Right atrium auricular region (tissue), 2 donors: ENCODE results near the gene NPHP4. TPM values are rescaled to one million over a fixed set of nuclear protein-coding genes. Genes with fewer than 3 reads are reported as not detected.

Source experiments
- DNase-seq: peaks from one replicate; pipeline ENCODE4 v3.0.0-alpha.2; 2019; ENCODE audit warnings: low spot score
- H3K27ac ChIP-seq, 2 donors: fragments of 200-600 bp; sonication (generic); 1 replicate in 1 of 2; 2 replicates in 1 of 2; pipeline ENCODE4 v1.5.1; 2016 to 2019
- H3K27me3 ChIP-seq, 2 donors: fragments of 200-600 bp; sonication (generic); one replicate each; pipeline versions ENCODE4 v1.5.1 to v1.6.0; 2017 to 2019
- H3K36me3 ChIP-seq: fragments of 200-600 bp; sonication (generic); one replicate; pipeline ENCODE4 v1.5.1; 2016
- H3K4me1 ChIP-seq, 2 donors: fragments of 200-600 bp; sonication (generic); one replicate each; pipeline versions ENCODE4 v1.5.1 to v1.6.0; 2017 to 2019
- H3K4me3 ChIP-seq, 2 donors: fragments of 200-600 bp; sonication (generic); 1 replicate in 1 of 2; 2 replicates in 1 of 2; pipeline ENCODE4 v1.5.1; 2017 to 2019; ENCODE audit warnings: mild to moderate bottlenecking in 1 of 2, moderate library complexity in 1 of 2
- H3K9me3 ChIP-seq, 2 donors: fragments of 200-600 bp; sonication (generic); one replicate each; pipeline ENCODE4 v1.5.1; 2019
- CTCF ChIP-seq, 2 donors: fragments of 200-600 bp; sonication (generic); IDR thresholded peaks; one replicate each; pipeline ENCODE4 v1.5.1; 2019; ENCODE audit warnings: antibody characterized with exemption in 2 of 2
- total RNA-seq, 2 donors: library from RNA; depleted of rRNA; stranded (reverse); fragments of >200 nt; gene quantifications; one replicate each; pipeline ENCODE4 v1.1.0, GENCODE V29; 2016

NPHP4 gene
- total RNA-seq, 2 donors from 2014 or later: 3.0 to 4.3 TPM

DNA sequence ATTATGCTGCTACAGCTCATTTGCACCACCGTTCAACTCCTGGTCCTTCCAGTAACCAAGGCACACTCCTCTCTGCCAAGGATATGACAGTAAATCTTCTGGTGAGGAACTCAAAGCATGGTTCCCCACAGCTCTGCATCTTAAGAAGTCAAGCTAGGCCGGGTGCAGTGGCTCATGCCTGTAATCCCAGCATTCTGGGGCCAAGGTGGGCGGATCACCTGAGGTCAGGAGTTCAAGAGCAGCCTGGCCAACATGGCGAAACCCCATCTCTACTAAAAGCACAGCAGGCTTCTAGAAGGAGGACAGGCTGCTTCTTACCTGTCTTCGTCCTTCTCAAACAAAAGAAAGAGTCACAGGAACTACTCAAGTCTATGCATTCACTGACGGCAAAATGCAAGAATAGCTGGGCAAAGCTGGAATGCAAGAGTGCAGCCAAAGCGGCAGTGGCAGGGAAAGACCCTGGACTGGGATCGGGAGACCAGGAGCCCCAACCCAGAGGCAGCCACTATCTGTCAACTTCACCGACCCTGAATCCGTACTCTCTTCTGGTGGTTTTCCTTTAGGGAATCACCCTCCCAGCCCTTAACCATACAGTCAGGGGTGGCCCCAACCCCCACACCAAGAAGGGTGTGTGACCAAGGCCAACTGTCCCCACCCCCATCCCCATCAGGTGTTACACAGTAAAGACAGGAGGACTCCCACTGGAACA is 75.5 kb downstream of the NPHP4 start:
- Histone ChIP-seq H3K36me3 (no peaks in the 10 kb centered on the region), H3K9me3 (no peaks in the 10 kb centered on the region), H3K4me1 (no peaks in the 10 kb centered on the region), H3K27me3 (no peaks in the 10 kb centered on the region), H3K27ac (no peak overlapping the region), H3K4me3 (no peak overlapping the region)
- no peak for DNase-seq
- no peak for TF ChIP-seq CTCF (IDR thresholded peaks at IDR 0.05)

GRCh38 chr1:5915587-5916571 is 76.3 kb downstream of the NPHP4 start:
- H3K27ac ChIP-seq: no peak overlapping the region

GRCh38 chr1:5914676-5915365 is 77.4 kb downstream of the NPHP4 start:
- no peaks in the 10 kb centered on the region for H3K36me3 ChIP-seq
- no peaks in the 10 kb centered on the region for H3K9me3 ChIP-seq
- no peaks in the 10 kb centered on the region for H3K27me3 ChIP-seq
- no peak overlapping the region for H3K4me3 ChIP-seq
- no peaks in the 10 kb centered on the region for H3K4me1 ChIP-seq
- peak; percentile 49 for DNase-seq
- no peak for TF ChIP-seq CTCF (IDR thresholded peaks at IDR 0.05)
- H3K27ac ChIP-seq: no peak overlapping the region

More at GRCh38 chr1:5915587-5916571, 76.3 kb downstream of the NPHP4 start:
- Histone ChIP-seq H3K36me3 (no peaks in the 10 kb centered on the region), H3K4me1 (no peaks in the 10 kb centered on the region), H3K4me3 (no peak overlapping the region), H3K27me3 (no peaks in the 10 kb centered on the region), H3K9me3 (no peaks in the 10 kb centered on the region)
- TF ChIP-seq CTCF (IDR thresholded peaks at IDR 0.05): peak; percentile 55 to 74
- DNase-seq: peak; percentile 30

GRCh38 chr1:5913876-5914275 is 78.3 kb downstream of the NPHP4 start:
- Histone ChIP-seq H3K27me3 (no peaks in the 10 kb centered on the region), H3K9me3 (no peaks in the 10 kb centered on the region), H3K4me3 (no peak overlapping the region), H3K4me1 (no peaks in the 10 kb centered on the region), H3K27ac (no peak overlapping the region), H3K36me3 (no peaks in the 10 kb centered on the region)
- TF ChIP-seq CTCF (IDR thresholded peaks at IDR 0.05): no peak
- no peak for DNase-seq

GRCh38 chr1:5913078-5913845 is 79.0 kb downstream of the NPHP4 start:
- no peak overlapping the region for H3K4me3 ChIP-seq
- H3K27me3 ChIP-seq: no peaks in the 10 kb centered on the region
- H3K36me3 ChIP-seq: no peaks in the 10 kb centered on the region
- no peak overlapping the region for H3K27ac ChIP-seq
- H3K4me1 ChIP-seq: no peaks in the 10 kb centered on the region
- H3K9me3 ChIP-seq: no peaks in the 10 kb centered on the region
- no peak for TF ChIP-seq CTCF (IDR thresholded peaks at IDR 0.05)
- DNase-seq: no peak
